Activated naive CD8-positive, alpha-beta T cell (primary cell): ENCODE measurements around the gene TNFSF10.
"Not testable (repeated sequence)": the region's sequence is repeated elsewhere in the genome, so short reads cannot be mapped to it uniquely, and the experiment has no call there.

Source experiments
- H3K27ac Mint-ChIP-seq: one replicate; pipeline ENCODE4 v1.8.0; 2021; ENCODE audit warnings: mixed read lengths
- H3K27me3 Mint-ChIP-seq: one replicate; pipeline ENCODE4 v1.8.0; 2021; ENCODE audit warnings: mixed read lengths
- H3K36me3 Mint-ChIP-seq: one replicate; pipeline ENCODE4 v1.8.0; 2021; ENCODE audit warnings: mixed read lengths
- H3K4me1 Mint-ChIP-seq: one replicate; pipeline ENCODE4 v1.8.0; 2021; ENCODE audit warnings: low read depth, mixed read lengths
- H3K4me3 Mint-ChIP-seq: one replicate; pipeline ENCODE4 v1.8.0; 2021; ENCODE audit warnings: mild to moderate bottlenecking, mixed read lengths
- H3K9me3 Mint-ChIP-seq: one replicate; pipeline ENCODE4 v1.8.0; 2021; ENCODE audit warnings: low read depth, mixed read lengths

Gene TNFSF10

GRCh38 chr3:172522871-172523818 lies at the start of gene TNFSF10:
Gene TNFSF10, minus strand, starts transcription at chr3:172523430. Its CDS starts 46 bp downstream, at chr3:172523384.
- Mint-ChIP-seq H3K4me1 (peaks cover 56% of the 10 kb centered on the region), H3K27me3 (no peaks in the 10 kb centered on the region), H3K27ac (peak within 1 kb of the TSS; percentile 96), H3K4me3 (peak within 1 kb of the TSS; percentile 90), H3K36me3 (peaks cover 5% of the 10 kb centered on the region), H3K9me3 (no peaks in the 10 kb centered on the region)

GRCh38 chr3:172569128-172570008 lies 46.1 kb upstream of the TNFSF10 start:
- H3K9me3 Mint-ChIP-seq, result peaks cover 19% of the 10 kb centered on the region
- H3K27ac Mint-ChIP-seq, result no peak overlapping the region
- peaks cover 2% of the 10 kb centered on the region for H3K4me1 Mint-ChIP-seq
- H3K4me3 Mint-ChIP-seq, result no peak overlapping the region
- H3K27me3 Mint-ChIP-seq, result no peaks in the 10 kb centered on the region
- peaks cover 14% of the 10 kb centered on the region for H3K36me3 Mint-ChIP-seq

GRCh38 chr3:172568701-172569100 lies 45.5 kb upstream of the TNFSF10 start:
- Mint-ChIP-seq H3K36me3 (peaks cover 11% of the 10 kb centered on the region), H3K4me3 (no peak overlapping the region), H3K27ac (no peak overlapping the region), H3K4me1 (peaks cover 6% of the 10 kb centered on the region), H3K9me3 (peaks cover 19% of the 10 kb centered on the region), H3K27me3 (no peaks in the 10 kb centered on the region)

- not testable (repeated sequence) for H3K4me3 Mint-ChIP-seq
Observed at GRCh38 chr3:172566785-172567184, 43.6 kb upstream of the TNFSF10 start.

GRCh38 chr3:172564499-172564898 lies 41.3 kb upstream of the TNFSF10 start:
- Mint-ChIP-seq H3K27me3 (no peaks in the 10 kb centered on the region), H3K36me3 (peaks cover 3% of the 10 kb centered on the region), H3K4me3 (no peak overlapping the region), H3K9me3 (peaks cover 10% of the 10 kb centered on the region), H3K27ac (no peak overlapping the region), H3K4me1 (peaks cover 26% of the 10 kb centered on the region)

More at GRCh38 chr3:172566785-172567184, 43.6 kb upstream of the TNFSF10 start:
- not testable (repeated sequence) for H3K36me3 Mint-ChIP-seq, H3K27ac Mint-ChIP-seq, H3K27me3 Mint-ChIP-seq
- H3K4me1 Mint-ChIP-seq, result peaks cover 23% of the 10 kb centered on the region
- H3K9me3 Mint-ChIP-seq, result peaks cover 19% of the 10 kb centered on the region

- Mint-ChIP-seq H3K27ac (peak overlapping the region; percentile 75), H3K9me3 (peaks cover 5% of the 10 kb centered on the region), H3K27me3 (no peaks in the 10 kb centered on the region), H3K36me3 (peaks cover 3% of the 10 kb centered on the region), H3K4me3 (peak overlapping the region; percentile 33), H3K4me1 (peaks cover 27% of the 10 kb centered on the region)
Observed at GRCh38 chr3:172562871-172563865, 39.9 kb upstream of the TNFSF10 start.

GRCh38 chr3:172561897-172562640 lies 38.8 kb upstream of the TNFSF10 start:
- Mint-ChIP-seq H3K36me3 (peaks cover 3% of the 10 kb centered on the region), H3K4me1 (peaks cover 29% of the 10 kb centered on the region), H3K9me3 (no peaks in the 10 kb centered on the region), H3K27ac (peak overlapping the region; percentile 84), H3K4me3 (peak overlapping the region; percentile 68), H3K27me3 (no peaks in the 10 kb centered on the region)

- Mint-ChIP-seq H3K9me3 (no peaks in the 10 kb centered on the region), H3K4me1 (peaks cover 29% of the 10 kb centered on the region), H3K27ac (no peak overlapping the region), H3K27me3 (no peaks in the 10 kb centered on the region), H3K4me3 (no peak overlapping the region), H3K36me3 (no peaks in the 10 kb centered on the region)
Observed at GRCh38 chr3:172560586-172560985, 37.4 kb upstream of the TNFSF10 start.

GRCh38 chr3:172560026-172560425 lies 36.8 kb upstream of the TNFSF10 start:
- H3K27me3 Mint-ChIP-seq, result no peaks in the 10 kb centered on the region
- H3K27ac Mint-ChIP-seq, result no peak overlapping the region
- H3K4me1 Mint-ChIP-seq, result peaks cover 29% of the 10 kb centered on the region
- no peak overlapping the region for H3K4me3 Mint-ChIP-seq
- H3K36me3 Mint-ChIP-seq, result no peaks in the 10 kb centered on the region
- H3K9me3 Mint-ChIP-seq, result no peaks in the 10 kb centered on the region

- H3K36me3 Mint-ChIP-seq, result no peaks in the 10 kb centered on the region
Observed at GRCh38 chr3:172559020-172559419, 35.8 kb upstream of the TNFSF10 start.

GRCh38 chr3:172557515-172558220 lies 34.4 kb upstream of the TNFSF10 start:
- Mint-ChIP-seq H3K4me3 (no peak overlapping the region), H3K4me1 (peaks cover 13% of the 10 kb centered on the region), H3K9me3 (no peaks in the 10 kb centered on the region), H3K36me3 (no peaks in the 10 kb centered on the region), H3K27me3 (no peaks in the 10 kb centered on the region), H3K27ac (no peak overlapping the region)

More at GRCh38 chr3:172559020-172559419, 35.8 kb upstream of the TNFSF10 start:
- peaks cover 26% of the 10 kb centered on the region for H3K4me1 Mint-ChIP-seq
- no peak overlapping the region for H3K4me3 Mint-ChIP-seq
- H3K27me3 Mint-ChIP-seq, result no peaks in the 10 kb centered on the region
- no peaks in the 10 kb centered on the region for H3K9me3 Mint-ChIP-seq
- no peak overlapping the region for H3K27ac Mint-ChIP-seq

GRCh38 chr3:172553526-172554252 lies 30.5 kb upstream of the TNFSF10 start:
- H3K36me3 Mint-ChIP-seq, result no peaks in the 10 kb centered on the region
- H3K9me3 Mint-ChIP-seq, result no peaks in the 10 kb centered on the region
- H3K27ac Mint-ChIP-seq, result peak overlapping the region; percentile 54
- H3K27me3 Mint-ChIP-seq, result no peaks in the 10 kb centered on the region
- H3K4me1 Mint-ChIP-seq, result peaks cover 17% of the 10 kb centered on the region
- H3K4me3 Mint-ChIP-seq, result no peak overlapping the region
